ENCODE data around the gene TDRD9.

Gene TDRD9

GRCh38 chr14:103927566-103927965 is 690 bp upstream of the TDRD9 start:
- no peak overlapping the region for H3K4me3 Mint-ChIP-seq
- H3K4me1 Mint-ChIP-seq = no peaks in the 10 kb centered on the region
- DNase-seq (ENCODE audit: low spot score in 2 of 2) (no peak), ATAC-seq (ENCODE audit: low read depth) (no peak)
- H3K36me3 Mint-ChIP-seq = no peaks in the 10 kb centered on the region
- no peaks in the 10 kb centered on the region for H3K27me3 Mint-ChIP-seq
- no peak overlapping the region for H3K27ac Mint-ChIP-seq
- no peaks in the 10 kb centered on the region for H3K9me3 Mint-ChIP-seq

- Mint-ChIP-seq H3K4me3 (no peak overlapping the region), H3K27ac (no peak overlapping the region), H3K9me3 (no peaks in the 10 kb centered on the region), H3K4me1 (peaks cover 8% of the 10 kb centered on the region), H3K36me3 (no peaks in the 10 kb centered on the region), H3K27me3 (peaks cover 3% of the 10 kb centered on the region)
- no peak for DNase-seq (ENCODE audit: low spot score in 2 of 2)
- no peak for ATAC-seq (ENCODE audit: low read depth)
These were observed 1.9 kb downstream of the TDRD9 start for GRCh38 chr14:103930051-103930604.

- H3K4me1 Mint-ChIP-seq = peaks cover 8% of the 10 kb centered on the region
- peaks cover 3% of the 10 kb centered on the region for H3K27me3 Mint-ChIP-seq
- no peak overlapping the region for H3K4me3 Mint-ChIP-seq
- H3K27ac Mint-ChIP-seq = no peak overlapping the region
- no peaks in the 10 kb centered on the region for H3K36me3 Mint-ChIP-seq
- DNase-seq (ENCODE audit: low spot score in 2 of 2) = no peak
- H3K9me3 Mint-ChIP-seq = no peaks in the 10 kb centered on the region
- no peak for ATAC-seq (ENCODE audit: low read depth)
These were observed 3.2 kb downstream of the TDRD9 start for GRCh38 chr14:103931422-103931821.

GRCh38 chr14:103932791-103933490 is 4.7 kb downstream of the TDRD9 start:
- DNase-seq (ENCODE audit: low spot score in 2 of 2) (no peak), ATAC-seq (ENCODE audit: low read depth) (no peak)
- Mint-ChIP-seq H3K27ac (no peak overlapping the region), H3K9me3 (no peaks in the 10 kb centered on the region), H3K27me3 (peaks cover 3% of the 10 kb centered on the region), H3K36me3 (no peaks in the 10 kb centered on the region), H3K4me3 (no peak overlapping the region), H3K4me1 (peaks cover 8% of the 10 kb centered on the region)

- H3K36me3 Mint-ChIP-seq = no peaks in the 10 kb centered on the region
- peaks cover 5% of the 10 kb centered on the region for H3K27me3 Mint-ChIP-seq
- H3K9me3 Mint-ChIP-seq = no peaks in the 10 kb centered on the region
- DNase-seq (ENCODE audit: low spot score in 2 of 2) (no peak), ATAC-seq (ENCODE audit: low read depth) (no peak)
- H3K4me3 Mint-ChIP-seq = no peak overlapping the region
- no peak overlapping the region for H3K27ac Mint-ChIP-seq
- peaks cover 8% of the 10 kb centered on the region for H3K4me1 Mint-ChIP-seq
These were observed 6.8 kb downstream of the TDRD9 start for GRCh38 chr14:103935102-103935501.

- Mint-ChIP-seq H3K4me3 (no peak overlapping the region), H3K4me1 (no peaks in the 10 kb centered on the region), H3K36me3 (no peaks in the 10 kb centered on the region), H3K27ac (no peak overlapping the region), H3K27me3 (peaks cover 9% of the 10 kb centered on the region), H3K9me3 (no peaks in the 10 kb centered on the region)
- ATAC-seq (ENCODE audit: low read depth) (no peak), DNase-seq (ENCODE audit: low spot score in 2 of 2) (no peak)
These were observed 13.2 kb downstream of the TDRD9 start for GRCh38 chr14:103941462-103941861.

GRCh38 chr14:103941973-103942736 is 13.9 kb downstream of the TDRD9 start, which contains the start of gene RD3L:
RD3L (minus strand) TSS chr14:103942529; CDS start chr14:103941695, 834 bp downstream.
- Mint-ChIP-seq H3K4me1 (no peaks in the 10 kb centered on the region), H3K36me3 (peaks cover 3% of the 10 kb centered on the region), H3K9me3 (no peaks in the 10 kb centered on the region), H3K27me3 (peaks cover 9% of the 10 kb centered on the region), H3K27ac (no peak within 1 kb of the TSS), H3K4me3 (no peak within 1 kb of the TSS)
- DNase-seq (ENCODE audit: low spot score in 2 of 2) (no peak), ATAC-seq (ENCODE audit: low read depth) (no peak)

- H3K4me3 Mint-ChIP-seq = no peak overlapping the region
- H3K9me3 Mint-ChIP-seq = no peaks in the 10 kb centered on the region
- no peak overlapping the region for H3K27ac Mint-ChIP-seq
- DNase-seq (ENCODE audit: low spot score in 2 of 2) (no peak), ATAC-seq (ENCODE audit: low read depth) (no peak)
- peaks cover 3% of the 10 kb centered on the region for H3K36me3 Mint-ChIP-seq
- H3K27me3 Mint-ChIP-seq = peaks cover 13% of the 10 kb centered on the region
- no peaks in the 10 kb centered on the region for H3K4me1 Mint-ChIP-seq
These were observed 15.4 kb downstream of the TDRD9 start for GRCh38 chr14:103943673-103944072.

GRCh38 chr14:103946975-103947374 is 18.7 kb downstream of the TDRD9 start:
- Mint-ChIP-seq H3K4me3 (no peak overlapping the region), H3K9me3 (no peaks in the 10 kb centered on the region), H3K27me3 (peaks cover 11% of the 10 kb centered on the region), H3K4me1 (peaks cover 4% of the 10 kb centered on the region), H3K27ac (no peak overlapping the region), H3K36me3 (peaks cover 3% of the 10 kb centered on the region)
- ATAC-seq (ENCODE audit: low read depth) = no peak
- no peak for DNase-seq (ENCODE audit: low spot score in 2 of 2)

GRCh38 chr14:103948442-103948841 is 20.2 kb downstream of the TDRD9 start:
- Mint-ChIP-seq H3K27me3 (peaks cover 11% of the 10 kb centered on the region), H3K4me3 (no peak overlapping the region), H3K4me1 (peaks cover 4% of the 10 kb centered on the region), H3K27ac (no peak overlapping the region), H3K9me3 (no peaks in the 10 kb centered on the region), H3K36me3 (peaks cover 3% of the 10 kb centered on the region)
- ATAC-seq (ENCODE audit: low read depth) (no peak), DNase-seq (ENCODE audit: low spot score in 2 of 2) (no peak)

- Mint-ChIP-seq H3K4me3 (no peak overlapping the region), H3K27me3 (peaks cover 8% of the 10 kb centered on the region), H3K4me1 (peaks cover 4% of the 10 kb centered on the region), H3K36me3 (peaks cover 3% of the 10 kb centered on the region), H3K27ac (no peak overlapping the region), H3K9me3 (no peaks in the 10 kb centered on the region)
- DNase-seq (ENCODE audit: low spot score in 2 of 2) = no peak
- no peak for ATAC-seq (ENCODE audit: low read depth)
These were observed 21.0 kb downstream of the TDRD9 start for GRCh38 chr14:103949131-103949790.

GRCh38 chr14:103960457-103961055 is 32.3 kb downstream of the TDRD9 start:
- DNase-seq (ENCODE audit: low spot score in 2 of 2) = no peak
- Mint-ChIP-seq H3K36me3 (no peaks in the 10 kb centered on the region), H3K9me3 (peaks cover 1% of the 10 kb centered on the region), H3K4me1 (no peaks in the 10 kb centered on the region), H3K4me3 (no peak overlapping the region), H3K27me3 (peaks cover 4% of the 10 kb centered on the region), H3K27ac (no peak overlapping the region)
- no peak for ATAC-seq (ENCODE audit: low read depth)

- H3K4me3 Mint-ChIP-seq = no peak overlapping the region
- no peaks in the 10 kb centered on the region for H3K36me3 Mint-ChIP-seq
- H3K27me3 Mint-ChIP-seq = peaks cover 5% of the 10 kb centered on the region
- H3K27ac Mint-ChIP-seq = no peak overlapping the region
- peaks cover 1% of the 10 kb centered on the region for H3K9me3 Mint-ChIP-seq
- no peaks in the 10 kb centered on the region for H3K4me1 Mint-ChIP-seq
- DNase-seq (ENCODE audit: low spot score in 2 of 2) = no peak
- no peak for ATAC-seq (ENCODE audit: low read depth)
These were observed 33.8 kb downstream of the TDRD9 start for GRCh38 chr14:103961928-103962578.

Data from memory B cell (primary cell).